GM23248 (cell line): Measurements from ENCODE around the gene MITF. TPM values are rescaled to one million over a fixed set of nuclear protein-coding genes. Genes with fewer than 3 reads are reported as not detected.

Experiments used
- DNase-seq: peaks from one replicate; pipeline ENCODE4 v3.0.0-alpha.2; 2015
- H2AFZ ChIP-seq: fragments of 200-600 bp; sonication (generic); 2 replicates; pipeline ENCODE4 v1.6.1; 2016; ENCODE audit warnings: antibody characterized with exemption
- H3F3A ChIP-seq: fragments of 200-600 bp; sonication (generic); 2 replicates; pipeline ENCODE4 v1.6.1; 2016; ENCODE audit warnings: mild to moderate bottlenecking, antibody characterized with exemption, mixed run types; ENCODE audit not compliant: insufficient read depth
- H3K27ac ChIP-seq: fragments of 200-600 bp; sonication (generic); 2 replicates; pipeline ENCODE4 v1.5.1; 2016; ENCODE audit warnings: mild to moderate bottlenecking
- H3K27me3 ChIP-seq: fragments of 200-600 bp; sonication (generic); replicated peaks from 2 replicates; pipeline ENCODE4 v1.6.1; 2016; ENCODE audit warnings: mild to moderate bottlenecking; ENCODE audit not compliant: insufficient read depth
- H3K36me3 ChIP-seq: fragments of 200-600 bp; sonication (generic); 2 replicates; pipeline ENCODE4 v1.6.1; 2016; ENCODE audit warnings: low read depth, mild to moderate bottlenecking
- H3K4me1 ChIP-seq: fragments of 200-600 bp; sonication (generic); 2 replicates; pipeline ENCODE4 v1.6.1; 2016; ENCODE audit warnings: mild to moderate bottlenecking; ENCODE audit not compliant: insufficient read depth
- H3K4me2 ChIP-seq: fragments of 200-600 bp; sonication (generic); one replicate; pipeline ENCODE4 v1.6.1; 2016; ENCODE audit warnings: mild to moderate bottlenecking; ENCODE audit not compliant: unreplicated experiment
- H3K4me3 ChIP-seq: fragments of 200-600 bp; sonication (generic); 2 replicates; pipeline ENCODE4 v1.5.1; 2016; ENCODE audit warnings: mild to moderate bottlenecking
- H3K79me2 ChIP-seq: fragments of 200-600 bp; sonication (generic); 2 replicates; pipeline ENCODE4 v1.6.1; 2016; ENCODE audit warnings: mild to moderate bottlenecking; ENCODE audit not compliant: insufficient read depth
- H3K9ac ChIP-seq: fragments of 200-600 bp; sonication (generic); 2 replicates; pipeline ENCODE4 v1.6.1; 2016; ENCODE audit warnings: mild to moderate bottlenecking
- H3K9me2 ChIP-seq: fragments of 200-600 bp; sonication (generic); 2 replicates; pipeline ENCODE4 v1.6.1; 2016; ENCODE audit warnings: mixed run types, mild to moderate bottlenecking, moderate library complexity; ENCODE audit not compliant: insufficient read depth
- H3K9me3 ChIP-seq: fragments of 200-600 bp; sonication (generic); one replicate; pipeline ENCODE4 v1.6.1; 2017; ENCODE audit warnings: low read depth
- H4K20me1 ChIP-seq: fragments of 200-600 bp; sonication (generic); 2 replicates; pipeline ENCODE4 v1.6.0; 2016; ENCODE audit not compliant: insufficient read depth
- EZH2 ChIP-seq: fragments of 200-600 bp; sonication (generic); IDR thresholded peaks from 2 replicates; pipeline ENCODE4 v1.6.1; 2018; ENCODE audit warnings: antibody characterized with exemption, mild to moderate bottlenecking; ENCODE audit not compliant: insufficient read depth, poor library complexity, severe bottlenecking
- EZH2phosphoT487 ChIP-seq: fragments of 200-600 bp; sonication (generic); IDR thresholded peaks from 2 replicates; pipeline ENCODE4 v1.6.1; 2018; ENCODE audit warnings: antibody characterized with exemption, moderate library complexity, mild to moderate bottlenecking, low read depth; ENCODE audit not compliant: insufficient read depth
- WGBS, 2 experiments: methylation state at CpG; one replicate each; pipeline ENCODE4 v1.1.6; 2015 to 2017; ENCODE audit warnings: low lambda C conversion rate in 2 of 2, low coverage in 1 of 2; ENCODE audit errors: missing lambda C conversion rate in 2 of 2; 5-methylcytosine and 5-hydroxymethylcytosine counted together
- in situ Hi-C: fragments of 300-500 bp; cut with MboI; formaldehyde crosslinking; loops from 2 replicates; pipeline ENCODE4 v1.15.0; 2020
- polyA plus RNA-seq: library from polyadenylated mRNA; unstranded; fragments of >200 nt; fragmentation: Nextera tagmentation; extraction: Ambion mirVana; gene quantifications from 2 replicates; pipeline ENCODE4 v1.2.1, GENCODE V29; 2016
- total RNA-seq: library from RNA; depleted of rRNA; stranded (reverse); fragments of >200 nt; shearing (Covaris generic); gene quantifications from 2 replicates; pipeline ENCODE4 v1.2.3, GENCODE V29; 2014

The MITF gene
- total and polyA plus RNA-seq, 2 experiments from 2014 or later = 0.86 to 2.0 TPM

DNA sequence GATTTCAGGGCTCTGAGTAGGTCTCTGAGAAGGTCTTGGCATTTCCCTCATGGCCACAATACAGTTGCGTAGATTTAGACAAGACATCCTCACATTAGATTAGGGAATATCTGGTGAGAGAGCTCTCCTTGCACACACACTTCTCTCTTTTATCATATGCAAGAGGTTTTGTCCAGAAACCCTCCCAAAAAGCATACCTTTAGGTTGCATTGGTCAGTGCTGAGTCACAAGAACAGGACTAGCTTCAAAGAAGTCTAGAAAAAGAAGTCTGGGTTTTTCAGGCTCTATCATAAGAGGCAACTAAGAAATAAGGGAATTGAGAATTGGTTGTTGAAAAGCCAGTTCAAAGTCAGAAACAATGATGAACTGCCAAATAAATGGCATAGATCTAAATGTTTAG is 40.1 kb upstream of the MITF start:
- in situ Hi-C loops = loop anchor here (25.0 kb wide), 2 partner anchors 163 to 238 kb away; no protein-coding TSS in a partner anchor
- DNase-seq = no peak
- Histone ChIP-seq H3K4me3 (no peak overlapping the region), H3K9ac (no peak overlapping the region), H3K9me3 (peaks cover 3% of the 10 kb centered on the region), H3K27me3 (peaks cover 9% of the 10 kb centered on the region; the same call in 1 of the 2 replicates), H3K4me1 (peaks cover 5% of the 10 kb centered on the region; the same call in 1 of the 2 replicates), H2AFZ (no peak overlapping the region), H3F3A (no peaks in the 10 kb centered on the region), H3K9me2 (no peaks in the 10 kb centered on the region), H3K79me2 (no peaks in the 10 kb centered on the region), H4K20me1 (no peaks in the 10 kb centered on the region), H3K27ac (no peak overlapping the region), H3K36me3 (no peaks in the 10 kb centered on the region), H3K4me2 (no peak overlapping the region)
- TF ChIP-seq EZH2 (no peak), EZH2phosphoT487 (no peak)
- 82 to 89% methylated on average over 1 of the region's 1 CpG for WGBS, 2 experiments

GRCh38 chr3:69700949-69701348 is 38.3 kb upstream of the MITF start:
- Histone ChIP-seq H3K9me2 (no peaks in the 10 kb centered on the region), H3K79me2 (no peaks in the 10 kb centered on the region), H4K20me1 (no peaks in the 10 kb centered on the region), H3F3A (no peaks in the 10 kb centered on the region), H3K4me3 (no peak overlapping the region), H3K4me2 (no peak overlapping the region), H3K9ac (no peak overlapping the region), H3K27me3 (peaks cover 20% of the 10 kb centered on the region; the same call in 1 of the 2 replicates), H3K36me3 (no peaks in the 10 kb centered on the region), H2AFZ (no peak overlapping the region), H3K9me3 (peaks cover 3% of the 10 kb centered on the region), H3K27ac (no peak overlapping the region), H3K4me1 (peaks cover 5% of the 10 kb centered on the region; the same call in 1 of the 2 replicates)
- TF ChIP-seq EZH2 (no peak), EZH2phosphoT487 (no peak)
- 77 to 93% methylated on average over 1 of the region's 1 CpG for WGBS, 2 experiments
- in situ Hi-C loops = no loop called here
- no peak for DNase-seq

DNA sequence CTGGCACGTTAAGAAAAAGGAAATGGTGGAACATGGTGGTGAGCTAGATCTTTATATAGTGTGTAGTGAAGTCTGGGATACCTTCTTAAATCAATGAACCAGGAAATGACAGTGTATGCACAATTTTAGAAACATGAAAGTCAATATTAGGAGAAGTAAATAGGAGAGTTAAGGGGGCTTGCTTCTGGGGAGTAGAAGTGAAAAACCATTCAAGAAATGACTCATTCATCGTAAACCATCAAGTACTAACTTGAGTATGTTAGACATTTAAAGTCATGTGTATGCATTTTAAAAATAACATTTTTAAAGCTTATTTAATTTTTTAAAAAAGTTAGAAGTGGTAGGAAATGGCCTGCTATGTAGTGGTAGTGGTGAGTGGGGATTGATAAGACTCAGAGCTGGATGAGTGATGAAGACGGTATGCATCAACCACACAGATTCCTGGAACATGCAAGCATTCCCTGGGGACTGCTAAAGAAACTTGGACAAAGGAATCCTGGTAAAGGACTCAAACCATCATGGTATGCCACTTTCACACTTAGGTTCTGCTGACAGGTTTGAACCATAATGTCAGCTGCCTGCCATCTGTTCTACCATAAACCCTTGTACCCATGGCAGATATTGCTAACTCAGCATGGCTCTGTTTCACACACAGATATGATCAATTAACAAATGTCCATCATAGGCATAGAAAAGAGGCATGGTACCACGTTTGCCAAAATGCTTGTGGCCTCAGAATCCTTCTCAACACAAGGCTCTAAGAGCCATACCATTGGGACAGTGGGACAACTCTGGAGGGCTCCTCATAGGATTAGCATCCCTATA is 28.9 kb upstream of the MITF start:
- in situ Hi-C loops = no loop called here
- no peak overlapping the region for H3K4me3 ChIP-seq
- WGBS, 2 experiments = 26 to 29% methylated on average over 4 of the region's 4 CpGs
- H3K4me1 ChIP-seq = no peaks in the 10 kb centered on the region
- H3K27ac ChIP-seq = no peak overlapping the region
- no peaks in the 10 kb centered on the region for H3K79me2 ChIP-seq
- no peaks in the 10 kb centered on the region for H3F3A ChIP-seq
- H3K36me3 ChIP-seq = no peaks in the 10 kb centered on the region
- DNase-seq = peak; percentile 70
- peaks cover 22% of the 10 kb centered on the region for H3K27me3 ChIP-seq
- no peak overlapping the region for H2AFZ ChIP-seq
- no peaks in the 10 kb centered on the region for H3K9me2 ChIP-seq
- no peaks in the 10 kb centered on the region for H4K20me1 ChIP-seq
- no peaks in the 10 kb centered on the region for H3K9me3 ChIP-seq
- no peak overlapping the region for H3K4me2 ChIP-seq
- no peak for TF ChIP-seq EZH2
- no peak for TF ChIP-seq EZH2phosphoT487
- H3K9ac ChIP-seq = no peak overlapping the region

- no peak for TF ChIP-seq EZH2
- no peak for TF ChIP-seq EZH2phosphoT487
- Histone ChIP-seq H4K20me1 (no peaks in the 10 kb centered on the region), H3K79me2 (no peaks in the 10 kb centered on the region), H3K4me1 (no peaks in the 10 kb centered on the region), H3K9ac (no peak overlapping the region), H3K27me3 (peaks cover 12% of the 10 kb centered on the region; the same call in 1 of the 2 replicates), H3K4me3 (no peak overlapping the region), H3F3A (no peaks in the 10 kb centered on the region), H3K4me2 (no peak overlapping the region), H2AFZ (no peak overlapping the region), H3K36me3 (no peaks in the 10 kb centered on the region), H3K9me2 (no peaks in the 10 kb centered on the region), H3K27ac (no peak overlapping the region), H3K9me3 (no peaks in the 10 kb centered on the region)
- WGBS, 2 experiments = 73 to 75% methylated on average over 5 of the region's 5 CpGs
- in situ Hi-C loops = no loop called here
- DNase-seq = no peak
These were observed 27.0 kb upstream of the MITF start for GRCh38 chr3:69712269-69712668.
